Measurements from ENCODE around the gene NEAT1. TPM values are rescaled to one million over a fixed set of nuclear protein-coding genes. Genes with fewer than 3 reads are reported as not detected.

The NEAT1 gene
- total and polyA plus RNA-seq, 9 of the 15 experiments (the other 6 are each of a cell fraction or from before 2014, with no cell fraction given), result 20.1 to 389 (median 62.8) TPM

GRCh38 chr11:65487467-65488272 lies 65.1 kb downstream of the NEAT1 start (continued):
- TF ChIP-seq KAT8 (IDR thresholded peaks at IDR 0.05; ENCODE audit: low read depth), result no peak
- TF ChIP-seq NFE2 (IDR thresholded peaks at IDR 0.05; ENCODE audit: low read depth), result no peak
- peak; percentile 94 for TF ChIP-seq JUND (IDR thresholded peaks at IDR 0.05; ENCODE audit: borderline replicate concordance, low read depth, low read length)
- TF ChIP-seq JUND (tag; IDR thresholded peaks at IDR 0.05; ENCODE audit: borderline replicate concordance, low read depth, low read length), result peak; percentile 75; the same call in 1 of the 3 replicates
- TF ChIP-seq ZNF316 (IDR thresholded peaks at IDR 0.05), result no peak
- TF ChIP-seq MED1 (CRISPR knock-in tag; IDR thresholded peaks at IDR 0.05; ENCODE audit: borderline replicate concordance), result no peak
- TF ChIP-seq MLLT1 (IDR thresholded peaks at IDR 0.05), result no peak
- TF ChIP-seq CTCFL (IDR thresholded peaks at IDR 0.05; ENCODE audit: borderline replicate concordance, insufficient read depth, low read depth, low read length, poor library complexity, severe bottlenecking), result no peak
- TF ChIP-seq TCF7L2 (IDR thresholded peaks at IDR 0.05; ENCODE audit: low read depth, low read length), result no peak
- TF ChIP-seq ZNF23 (CRISPR knock-in tag; IDR thresholded peaks at IDR 0.05), result no peak
- TF ChIP-seq IRF9 (tag; IDR thresholded peaks at IDR 0.05), result peak; percentile 79
- peak; percentile 97 for TF ChIP-seq USF2 (CRISPR knock-in tag; IDR thresholded peaks at IDR 0.05)
- no peak for TF ChIP-seq PTTG1 (tag; IDR thresholded peaks at IDR 0.05; ENCODE audit: low read depth)
- TF ChIP-seq RREB1 (CRISPR knock-in tag; IDR thresholded peaks at IDR 0.05), result peak; percentile 99
- peak; percentile 80 for TF ChIP-seq ATF4 (CRISPR knock-in tag; IDR thresholded peaks at IDR 0.05)

All from K562 (cell line).